Activated CD4-positive, alpha-beta memory T cell treated with anti-CD3 and anti-CD28 coated beads for 36 hours (primary cell): ENCODE measurements around the gene BCL7A. TPM values are rescaled to one million over a fixed set of nuclear protein-coding genes. Genes with fewer than 3 reads are reported as not detected.
"Not testable (repeated sequence)": the region's sequence is repeated elsewhere in the genome, so short reads cannot be mapped to it uniquely, and the experiment has no call there.

Experiments
- CTCF ChIA-PET: fragments of 350-600 bp; sonication (Branson Sonifier 250); formaldehyde crosslinking; loops from one replicate; lab custom pipeline; 2021; ENCODE audit warnings: antibody characterized with exemption, inconsistent platforms; lab: Charles Lee
- POLR2A ChIA-PET: fragments of 350-600 bp; sonication (Branson Sonifier 250); formaldehyde crosslinking; loops from one replicate; lab custom pipeline; 2021; ENCODE audit warnings: antibody characterized with exemption; lab: Charles Lee
- DNase-seq: peaks from one replicate; pipeline ENCODE4 v3.0.0-alpha.2; 2020
- H3K27ac Mint-ChIP-seq: one replicate; pipeline ENCODE4 v1.8.0; 2021; ENCODE audit warnings: mixed read lengths
- H3K27me3 Mint-ChIP-seq: one replicate; pipeline ENCODE4 v1.8.0; 2021; ENCODE audit warnings: mixed read lengths
- H3K36me3 Mint-ChIP-seq: one replicate; pipeline ENCODE4 v1.8.0; 2021; ENCODE audit warnings: mixed read lengths
- H3K4me1 Mint-ChIP-seq: one replicate; pipeline ENCODE4 v1.8.0; 2021; ENCODE audit warnings: low read depth, mixed read lengths
- H3K4me3 Mint-ChIP-seq: one replicate; pipeline ENCODE4 v1.8.0; 2021; ENCODE audit warnings: mild to moderate bottlenecking, mixed read lengths
- H3K9me3 Mint-ChIP-seq: one replicate; pipeline ENCODE4 v1.8.0; 2021; ENCODE audit warnings: mixed read lengths
- intact Hi-C: fragments of 100-400 bp; cut with micrococcal nuclease; formaldehyde crosslinking; loops from one replicate; pipeline ENCODE4 v1.15.1; 2023
- total RNA-seq, 2 experiments: library from RNA; stranded (reverse); gene quantifications; one replicate each; pipeline ENCODE4 v1.2.3, GENCODE V29; 2021

The BCL7A gene
- total RNA-seq, 2 experiments from 2014 or later = 3.6 to 4.0 TPM

DNA sequence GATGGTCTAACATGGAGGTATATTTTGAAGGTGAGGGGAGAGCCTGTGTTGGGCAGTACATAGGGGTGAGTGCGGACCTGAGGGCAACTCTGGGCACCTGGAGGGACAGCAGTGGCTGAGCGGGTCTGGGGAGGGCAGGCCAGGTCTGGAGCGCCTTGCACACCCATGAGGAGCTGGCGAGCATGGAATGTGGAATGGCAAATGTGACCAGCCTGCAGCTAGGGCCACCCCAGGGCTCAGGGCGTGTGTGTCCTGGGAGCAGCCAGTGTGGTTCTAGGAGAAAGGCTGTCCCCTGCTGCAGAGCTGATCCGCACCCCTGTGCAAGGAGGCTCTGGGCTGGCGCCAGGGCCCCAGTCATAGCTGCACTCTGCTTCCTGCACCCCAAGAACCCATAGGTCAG, 24.5 kb downstream of the BCL7A start:
- Mint-ChIP-seq H3K27ac (no peak overlapping the region), H3K27me3 (no peaks in the 10 kb centered on the region), H3K4me3 (no peak overlapping the region), H3K9me3 (no peaks in the 10 kb centered on the region), H3K4me1 (no peaks in the 10 kb centered on the region), H3K36me3 (peaks cover 4% of the 10 kb centered on the region)
- CTCF ChIA-PET = interaction anchor here (1.3 to 7.6 kb wide), 2 partner anchors 78 to 84 kb away, joined by 3 to 61 read pairs; no protein-coding TSS in a partner anchor
- DNase-seq = no peak
- POLR2A ChIA-PET = no interaction called here
- intact Hi-C loops = no loop called here

DNA sequence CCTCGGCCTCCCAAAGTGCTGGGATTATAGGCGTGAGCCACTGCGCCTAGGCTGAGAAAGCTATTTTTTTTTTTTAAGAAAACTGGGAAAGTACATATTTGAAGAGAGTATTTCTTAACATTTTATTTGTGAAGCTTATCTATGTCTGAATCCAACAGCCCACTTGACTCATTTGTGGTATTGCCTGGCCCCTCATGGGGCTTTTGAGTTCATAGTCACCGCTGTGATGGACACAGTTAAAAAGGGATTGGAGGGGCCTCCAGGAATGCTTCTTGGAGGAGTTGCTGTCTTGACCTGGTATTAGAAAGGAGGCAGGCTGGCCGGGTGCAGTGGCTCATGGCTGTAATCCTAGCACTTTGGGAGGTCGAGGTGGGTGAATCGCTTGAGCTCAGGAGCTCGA, 26.5 kb downstream of the BCL7A start:
- no peaks in the 10 kb centered on the region for H3K4me1 Mint-ChIP-seq
- CTCF ChIA-PET = interaction anchor here (0.7 to 7.6 kb wide), 2 partner anchors 76 to 216 kb away, joined by 3 to 61 read pairs; no protein-coding TSS in a partner anchor
- no peak for DNase-seq
- H3K9me3 Mint-ChIP-seq = no peaks in the 10 kb centered on the region
- peaks cover 2% of the 10 kb centered on the region for H3K36me3 Mint-ChIP-seq
- intact Hi-C loops = no loop called here
- POLR2A ChIA-PET = no interaction called here
- no peak overlapping the region for H3K27ac Mint-ChIP-seq
- H3K27me3 Mint-ChIP-seq = no peaks in the 10 kb centered on the region
- no peak overlapping the region for H3K4me3 Mint-ChIP-seq

DNA sequence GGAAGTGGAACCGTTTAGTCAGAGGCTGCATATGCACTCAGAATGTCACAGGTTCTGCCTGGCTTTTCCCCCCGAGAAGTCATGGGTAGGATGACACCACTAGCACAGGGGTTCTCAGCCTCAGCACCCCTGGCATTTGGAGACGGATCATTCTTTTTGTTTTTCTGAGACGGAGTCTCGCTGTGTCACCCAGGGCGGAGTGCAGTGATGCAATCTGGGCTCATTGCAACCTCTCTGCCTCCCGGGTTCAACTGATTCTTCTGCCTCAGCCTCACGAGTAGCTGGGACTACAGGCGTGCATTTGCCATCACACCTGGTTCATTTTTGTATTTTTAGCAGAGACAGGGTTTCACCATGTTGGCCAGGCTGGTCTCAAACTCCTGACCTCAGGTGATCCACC, 28.1 kb downstream of the BCL7A start:
- ChIA-PET CTCF (interaction anchor here (7.6 kb wide), 1 partner anchor 74 kb away, joined by 61 read pairs; no protein-coding TSS in a partner anchor), POLR2A (no interaction called here)
- H3K4me1 Mint-ChIP-seq = peaks cover 4% of the 10 kb centered on the region
- H3K27me3 Mint-ChIP-seq = no peaks in the 10 kb centered on the region
- no peak overlapping the region for H3K27ac Mint-ChIP-seq
- H3K4me3 Mint-ChIP-seq = no peak overlapping the region
- H3K9me3 Mint-ChIP-seq = no peaks in the 10 kb centered on the region
- intact Hi-C loops = no loop called here
- no peak for DNase-seq
- peaks cover 1% of the 10 kb centered on the region for H3K36me3 Mint-ChIP-seq

DNA sequence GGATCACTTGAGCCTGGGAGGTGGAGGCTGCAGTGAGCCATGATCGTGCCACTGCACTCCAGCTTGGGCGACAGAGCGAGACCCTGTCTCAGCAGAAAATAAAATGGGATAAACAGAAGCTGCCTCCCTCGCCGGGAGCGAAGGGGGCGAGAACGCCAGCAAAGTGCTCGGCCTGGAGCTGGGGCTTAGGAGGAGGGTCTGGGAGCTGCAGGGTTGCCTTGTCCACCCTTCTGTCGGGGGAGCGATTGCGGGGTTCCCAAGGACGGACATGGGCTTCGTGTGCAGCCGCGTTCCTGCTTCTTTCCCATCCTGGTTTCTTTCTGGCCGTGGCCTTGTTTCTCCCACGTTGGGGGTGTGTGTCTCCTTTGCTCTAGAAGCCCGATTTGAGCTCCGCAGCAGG, 29.0 kb downstream of the BCL7A start:
- no peak for DNase-seq
- Mint-ChIP-seq H3K9me3 (no peaks in the 10 kb centered on the region), H3K36me3 (peaks cover 1% of the 10 kb centered on the region), H3K27ac (no peak overlapping the region), H3K4me1 (peaks cover 4% of the 10 kb centered on the region), H3K4me3 (no peak overlapping the region), H3K27me3 (no peaks in the 10 kb centered on the region)
- ChIA-PET CTCF (interaction anchor here (0.5 to 7.6 kb wide), 3 partner anchors 9 to 103 kb away, joined by 3 to 61 read pairs (median 4); no protein-coding TSS in a partner anchor), POLR2A (no interaction called here)
- intact Hi-C loops = no loop called here

DNA sequence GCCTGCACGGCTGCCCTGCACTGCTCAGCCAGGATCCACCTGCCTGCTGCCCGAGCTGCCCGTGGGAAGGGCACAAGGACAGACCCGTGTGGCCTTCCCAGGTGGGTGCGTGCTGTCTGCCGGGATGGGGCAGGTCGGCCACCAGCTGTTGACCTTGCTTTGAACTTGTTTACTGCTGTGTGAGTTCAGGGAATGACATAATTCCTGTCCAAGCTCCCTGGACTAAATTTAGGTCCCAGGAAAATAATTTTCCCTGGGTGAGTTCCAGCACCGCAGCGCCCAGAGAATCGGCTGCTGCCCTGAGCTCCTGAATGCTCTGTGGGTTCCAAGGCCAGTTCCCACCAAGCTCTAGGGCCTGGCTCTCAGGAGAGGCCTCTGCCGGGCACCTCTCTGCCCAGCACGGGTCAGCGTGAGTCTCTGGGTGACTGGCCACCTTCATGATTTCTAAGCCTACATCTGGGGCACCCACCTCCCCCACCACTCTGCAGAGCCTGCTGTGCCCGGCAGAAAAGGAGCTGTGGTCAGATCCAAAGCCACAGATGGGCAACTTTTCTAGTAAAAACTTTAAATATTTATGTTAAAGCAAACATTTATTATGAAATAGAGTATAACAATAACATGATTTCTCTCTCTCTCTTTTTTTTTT, 29.7 kb downstream of the BCL7A start:
- POLR2A ChIA-PET = no interaction called here
- H3K4me3 Mint-ChIP-seq = no peak overlapping the region

DNA sequence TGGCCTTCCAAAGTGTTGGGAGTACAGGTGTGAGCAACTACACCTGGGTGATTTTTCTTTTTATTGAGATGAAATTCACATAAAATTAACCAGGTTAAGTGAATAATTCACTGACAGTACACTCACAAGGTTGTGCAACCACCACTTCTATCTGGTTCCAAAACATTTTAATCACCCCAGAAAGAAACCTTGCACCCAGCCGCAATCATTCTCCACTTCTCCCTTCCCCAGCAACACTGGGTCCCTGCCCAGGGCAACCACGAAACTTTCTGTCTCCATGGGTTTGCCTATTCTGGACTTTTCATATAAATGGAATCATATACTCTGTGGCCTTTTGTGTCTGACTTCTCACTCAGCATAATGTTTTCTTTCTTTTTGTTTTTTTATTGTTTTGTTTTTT, 30.6 kb downstream of the BCL7A start:
- Mint-ChIP-seq H3K27me3 (no peaks in the 10 kb centered on the region), H3K9me3 (no peaks in the 10 kb centered on the region), H3K4me1 (peaks cover 4% of the 10 kb centered on the region), H3K36me3 (peaks cover 1% of the 10 kb centered on the region), H3K4me3 (no peak overlapping the region), H3K27ac (no peak overlapping the region)
- intact Hi-C loops = no loop called here
- CTCF ChIA-PET = interaction anchor here (0.7 to 7.6 kb wide), 4 partner anchors 72 to 262 kb away, joined by 3 to 61 read pairs (median 4); no protein-coding TSS in a partner anchor
- POLR2A ChIA-PET = no interaction called here
- DNase-seq = no peak

More for the DNA sequence above, 29.7 kb downstream of the BCL7A start:
- Mint-ChIP-seq H3K27me3 (no peaks in the 10 kb centered on the region), H3K4me1 (peaks cover 4% of the 10 kb centered on the region), H3K9me3 (no peaks in the 10 kb centered on the region), H3K27ac (no peak overlapping the region), H3K36me3 (peaks cover 1% of the 10 kb centered on the region)
- no peak for DNase-seq
- CTCF ChIA-PET = interaction anchor here (0.5 to 7.6 kb wide), 6 partner anchors 10 to 263 kb away, joined by 3 to 61 read pairs (median 4); no protein-coding TSS in a partner anchor
- intact Hi-C loops = no loop called here

DNA sequence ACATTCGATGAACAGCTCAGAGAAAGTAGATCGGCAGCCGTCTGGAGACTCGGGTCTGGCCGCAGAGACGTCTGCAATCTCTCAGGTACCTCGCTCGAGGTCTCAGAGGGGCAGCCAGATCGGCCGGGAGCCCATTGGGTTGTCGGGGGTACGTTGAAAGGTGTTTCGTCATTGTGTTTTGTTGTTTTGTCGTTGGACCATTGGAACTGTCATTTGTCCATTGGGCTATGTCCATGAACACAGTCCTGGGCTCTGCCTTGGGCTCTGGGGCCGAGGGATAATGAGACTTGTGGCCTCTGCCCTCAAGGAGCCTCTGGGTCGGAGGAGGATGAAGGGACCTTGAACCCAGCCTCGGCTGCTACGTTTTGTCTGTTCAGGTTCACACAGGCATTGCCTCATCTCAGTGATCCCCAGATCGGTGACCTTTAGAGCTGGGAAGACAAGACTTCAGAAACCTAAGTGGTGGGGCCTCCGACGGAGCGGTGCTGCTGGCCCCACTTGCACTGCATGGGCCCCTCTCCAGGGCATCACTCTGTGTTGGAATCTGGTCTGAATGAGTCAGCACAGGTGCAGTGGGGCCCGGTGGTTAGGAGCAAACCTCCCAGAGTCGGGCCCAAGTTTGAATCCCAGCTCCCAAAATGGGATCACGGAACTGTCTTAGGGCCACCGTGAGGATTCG, 33.3 kb downstream of the BCL7A start:
- intact Hi-C loops = loop anchor here (1.0 kb wide), 2 partner anchors 68 to 136 kb away; no protein-coding TSS in a partner anchor
- POLR2A ChIA-PET = no interaction called here
- H3K4me1 Mint-ChIP-seq = peaks cover 4% of the 10 kb centered on the region

DNA sequence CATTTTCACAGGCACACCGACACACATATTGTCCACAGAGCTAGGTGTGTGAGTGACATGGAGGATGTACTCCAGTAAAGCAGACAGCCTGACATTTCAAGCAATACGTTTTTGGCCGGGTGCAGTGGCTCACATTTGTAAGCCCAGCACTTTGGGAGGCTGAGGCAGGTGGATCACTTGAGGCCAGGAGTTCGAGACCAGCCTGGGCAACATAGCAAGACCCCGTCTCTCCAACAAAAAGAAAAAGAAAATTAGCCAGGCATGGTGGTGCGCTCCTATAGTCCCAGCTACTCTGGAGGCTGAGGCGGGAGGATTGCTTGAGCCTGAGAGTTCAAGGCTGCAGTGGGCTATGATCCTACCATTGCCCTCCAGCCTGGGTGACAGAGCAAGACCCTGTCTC, 34.7 kb downstream of the BCL7A start:
- H3K4me3 Mint-ChIP-seq, H3K27me3 Mint-ChIP-seq, intact Hi-C loops, H3K9me3 Mint-ChIP-seq, POLR2A ChIA-PET, H3K4me1 Mint-ChIP-seq, DNase-seq, H3K36me3 Mint-ChIP-seq, H3K27ac Mint-ChIP-seq: not testable (repeated sequence)
- CTCF ChIA-PET = interaction anchor here (0.6 to 5.1 kb wide), 5 partner anchors 49 to 96 kb away, joined by 3 to 159 read pairs (median 6); no protein-coding TSS in a partner anchor

More for the DNA sequence above, 33.3 kb downstream of the BCL7A start:
- Mint-ChIP-seq H3K27ac (no peak overlapping the region), H3K27me3 (no peaks in the 10 kb centered on the region), H3K4me3 (no peak overlapping the region), H3K36me3 (peaks cover 1% of the 10 kb centered on the region), H3K9me3 (no peaks in the 10 kb centered on the region)
- no peak for DNase-seq
- CTCF ChIA-PET = interaction anchor here (0.5 to 5.1 kb wide), 36 partner anchors 8 to 212 kb away, joined by 3 to 159 read pairs (median 4); partner anchors contain the start of genes LRRC43 and MLXIP

DNA sequence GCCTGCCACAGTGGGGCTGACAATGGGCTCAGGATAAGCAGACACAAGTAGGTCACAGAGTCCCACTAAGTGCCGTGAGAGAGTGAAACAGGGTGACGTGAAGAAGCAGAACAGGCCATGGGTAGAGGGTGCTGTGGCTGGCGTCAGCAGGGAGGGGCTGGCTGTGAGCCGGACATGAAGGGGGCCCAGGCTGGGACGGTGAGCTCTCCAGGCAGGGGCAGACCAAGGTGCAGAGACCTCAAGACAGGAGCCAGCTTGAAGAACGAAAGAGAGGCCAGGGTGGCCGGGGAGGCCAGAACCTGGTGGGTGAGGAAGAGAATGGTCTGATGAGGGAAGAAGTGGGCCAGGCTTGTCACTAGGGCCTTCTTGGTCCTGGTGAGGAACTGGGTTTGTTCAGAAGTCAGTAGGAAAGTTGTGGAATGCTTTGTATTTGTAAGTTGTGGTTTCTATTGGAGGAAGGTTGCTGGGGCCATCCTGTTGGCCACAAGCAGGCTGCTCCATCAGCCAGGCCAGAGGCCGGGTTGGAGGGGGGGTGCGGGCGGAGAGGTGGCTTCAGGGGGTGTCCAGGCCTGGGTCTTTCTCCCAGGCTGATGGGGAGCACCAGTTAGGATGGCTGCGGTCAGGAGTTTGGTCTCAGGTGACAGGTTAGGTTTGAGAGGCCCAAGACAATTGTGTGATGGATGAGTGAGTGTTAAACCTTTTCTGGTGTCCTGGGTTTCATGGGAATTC, 35.5 kb downstream of the BCL7A start:
- intact Hi-C loops = no loop called here
- Mint-ChIP-seq H3K27me3 (no peaks in the 10 kb centered on the region), H3K9me3 (no peaks in the 10 kb centered on the region), H3K27ac (no peak overlapping the region), H3K36me3 (peaks cover 1% of the 10 kb centered on the region), H3K4me3 (no peak overlapping the region), H3K4me1 (peaks cover 4% of the 10 kb centered on the region)
- ChIA-PET POLR2A (no interaction called here), CTCF (interaction anchor here (1.7 to 5.1 kb wide), 2 partner anchors 63 to 67 kb away, joined by 4 to 159 read pairs; no protein-coding TSS in a partner anchor)
- DNase-seq = no peak

DNA sequence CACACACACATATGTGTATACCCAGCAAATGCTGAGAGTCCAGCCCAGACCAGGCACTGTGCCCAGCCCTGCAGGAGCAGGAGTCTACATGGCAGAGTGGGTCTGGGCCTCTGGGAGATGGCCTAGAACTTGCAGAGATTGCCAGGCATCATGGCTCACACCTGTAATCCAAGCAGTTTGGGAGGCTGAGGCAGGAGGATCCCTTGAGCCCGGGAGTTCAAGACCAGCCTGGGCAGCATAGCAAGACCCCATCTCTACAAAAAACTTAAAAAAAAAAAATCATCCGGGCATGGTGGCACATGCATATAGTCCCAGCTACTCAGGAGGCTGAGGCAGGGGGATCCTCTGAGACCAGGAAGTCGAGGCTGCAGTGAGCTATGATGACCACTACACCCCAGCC, 36.1 kb downstream of the BCL7A start:
- no peak overlapping the region for H3K27ac Mint-ChIP-seq
- intact Hi-C loops = no loop called here
- ChIA-PET POLR2A (no interaction called here), CTCF (interaction anchor here (5.1 kb wide), 1 partner anchor 66 kb away, joined by 159 read pairs; no protein-coding TSS in a partner anchor)
- no peaks in the 10 kb centered on the region for H3K27me3 Mint-ChIP-seq
- no peak overlapping the region for H3K4me3 Mint-ChIP-seq
- H3K9me3 Mint-ChIP-seq = no peaks in the 10 kb centered on the region
- peaks cover 4% of the 10 kb centered on the region for H3K4me1 Mint-ChIP-seq
- DNase-seq = no peak
- peaks cover 1% of the 10 kb centered on the region for H3K36me3 Mint-ChIP-seq

DNA sequence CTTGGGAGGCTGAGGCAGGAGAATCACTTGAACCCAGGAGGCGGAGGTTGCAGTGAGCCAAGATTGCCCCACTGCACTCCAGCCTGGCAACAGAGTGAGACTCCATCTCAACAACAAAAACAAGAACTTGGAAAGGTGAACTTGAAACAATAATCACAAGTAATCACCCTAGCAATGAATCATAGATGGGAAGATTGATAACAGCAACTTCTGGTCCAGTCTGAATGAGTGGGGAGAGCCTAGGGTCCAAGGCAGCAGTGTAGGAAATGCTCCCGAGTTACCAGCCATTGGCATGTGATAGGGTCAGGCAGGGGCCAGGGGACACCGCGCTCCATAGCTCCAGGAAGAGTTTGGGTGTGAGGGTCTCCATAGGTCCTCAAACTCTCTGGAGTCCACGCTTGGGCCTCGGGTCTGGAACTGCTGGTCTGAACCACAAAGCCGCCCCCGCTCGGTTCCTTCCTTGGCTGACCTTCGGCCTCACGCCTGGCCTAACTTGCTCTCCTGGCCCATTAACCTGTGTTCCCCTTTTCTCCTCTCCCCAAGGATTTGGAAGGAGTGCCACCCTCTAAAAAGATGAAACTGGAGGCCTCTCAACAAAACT, 37.0 kb downstream of the BCL7A start:
- Mint-ChIP-seq H3K27ac (no peak overlapping the region), H3K9me3 (no peaks in the 10 kb centered on the region), H3K4me3 (no peak overlapping the region), H3K36me3 (peaks cover 1% of the 10 kb centered on the region), H3K4me1 (peaks cover 4% of the 10 kb centered on the region), H3K27me3 (no peaks in the 10 kb centered on the region)
- ChIA-PET CTCF (interaction anchor here (2.3 kb wide), 1 partner anchor 64 kb away, joined by 9 read pairs; no protein-coding TSS in a partner anchor), POLR2A (no interaction called here)
- intact Hi-C loops = no loop called here
- DNase-seq = no peak
